Measurements from ENCODE around the gene CMYA5.

Gene CMYA5

DNA sequence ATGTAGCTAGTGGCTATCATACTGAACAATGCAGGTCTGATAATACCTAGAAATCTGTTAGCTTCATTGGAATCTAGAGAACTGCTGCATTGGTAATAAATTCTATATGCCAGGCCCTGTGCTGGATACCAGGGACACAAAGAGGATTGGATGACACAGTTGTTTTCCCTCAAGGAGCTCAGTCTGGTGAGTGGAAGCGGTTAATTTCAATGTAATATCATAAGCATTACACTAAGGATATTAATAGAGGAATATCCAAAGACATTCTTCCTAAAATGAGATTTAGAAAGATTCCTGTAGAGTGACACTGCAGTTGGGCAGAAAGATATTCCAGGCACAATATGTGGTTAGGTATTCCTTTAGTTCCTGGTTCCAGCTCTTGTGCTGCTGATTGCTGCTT lies 5.9 kb downstream of the CMYA5 start:
- no peak for ATAC-seq

DNA sequence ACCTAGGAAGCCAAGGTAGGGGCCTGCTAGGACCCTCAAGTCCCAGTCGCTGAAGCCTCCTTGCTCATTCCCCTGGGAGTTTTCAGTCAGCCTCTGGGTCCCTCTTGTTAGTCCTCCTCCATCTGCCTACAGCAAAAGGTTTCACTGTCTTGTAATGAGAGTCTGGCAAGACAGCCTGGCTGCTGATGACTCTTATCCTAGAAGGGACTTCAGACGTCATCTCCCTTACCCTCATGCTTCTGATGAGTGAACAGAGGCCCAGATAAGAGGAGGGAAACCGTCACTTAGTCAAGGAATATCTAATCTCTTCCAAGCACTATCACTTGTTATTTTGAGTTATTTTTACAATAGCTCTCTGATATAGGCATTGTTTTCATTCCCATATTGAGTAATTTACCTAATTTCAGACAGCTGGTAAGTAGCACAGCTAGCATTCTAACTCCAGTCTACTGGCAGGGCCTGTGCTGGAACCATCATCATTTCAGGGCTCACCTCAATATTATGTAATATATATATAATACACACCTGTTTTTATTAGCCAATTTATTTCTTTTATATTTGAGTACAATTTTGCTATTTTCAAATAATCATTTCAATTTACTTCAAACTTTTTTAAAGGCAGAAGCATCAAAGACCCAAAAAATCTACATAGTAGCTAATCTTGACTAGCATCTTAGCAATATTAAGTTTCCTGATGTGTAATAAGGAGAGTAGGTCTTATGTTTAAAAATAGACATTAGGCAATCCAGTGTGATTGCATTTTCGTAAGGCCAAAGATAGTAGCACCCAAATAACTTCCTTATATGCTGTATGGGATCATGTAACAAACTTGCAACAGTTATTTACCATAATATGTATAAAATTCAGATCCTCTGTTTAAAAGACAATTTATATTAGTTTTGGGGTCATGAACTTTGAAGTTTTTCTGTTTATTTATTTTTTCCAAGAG lies 7.9 kb downstream of the CMYA5 start:
- TF ChIP-seq ISL1 (CRISPR knock-in tag; IDR thresholded peaks at IDR 0.05) (peak; percentile 28; the same call in 1 of the 2 replicates), CSDC2 (CRISPR knock-in tag; IDR thresholded peaks at IDR 0.05) (no peak)
- no peak for ATAC-seq

More for the DNA sequence above, 5.9 kb downstream of the CMYA5 start:
- no peak for TF ChIP-seq ISL1 (CRISPR knock-in tag; IDR thresholded peaks at IDR 0.05)
- no peak for TF ChIP-seq TOX (CRISPR knock-in tag; IDR thresholded peaks at IDR 0.05; ENCODE audit: borderline replicate concordance)
- no peak for TF ChIP-seq ZNF8 (CRISPR knock-in tag; IDR thresholded peaks at IDR 0.05)
- TF ChIP-seq, protein P1, sequence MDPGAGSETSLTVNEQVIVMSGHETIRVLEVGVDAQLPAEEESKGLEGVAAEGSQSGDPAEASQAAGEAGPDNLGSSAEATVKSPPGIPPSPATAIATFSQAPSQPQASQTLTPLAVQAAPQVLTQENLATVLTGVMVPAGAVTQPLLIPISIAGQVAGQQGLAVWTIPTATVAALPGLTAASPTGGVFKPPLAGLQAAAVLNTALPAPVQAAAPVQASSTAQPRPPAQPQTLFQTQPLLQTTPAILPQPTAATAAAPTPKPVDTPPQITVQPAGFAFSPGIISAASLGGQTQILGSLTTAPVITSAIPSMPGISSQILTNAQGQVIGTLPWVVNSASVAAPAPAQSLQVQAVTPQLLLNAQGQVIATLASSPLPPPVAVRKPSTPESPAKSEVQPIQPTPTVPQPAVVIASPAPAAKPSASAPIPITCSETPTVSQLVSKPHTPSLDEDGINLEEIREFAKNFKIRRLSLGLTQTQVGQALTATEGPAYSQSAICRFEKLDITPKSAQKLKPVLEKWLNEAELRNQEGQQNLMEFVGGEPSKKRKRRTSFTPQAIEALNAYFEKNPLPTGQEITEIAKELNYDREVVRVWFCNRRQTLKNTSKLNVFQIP (CRISPR knock-in tag; IDR thresholded peaks at IDR 0.05; ENCODE audit: borderline replicate concordance, low read depth) = no peak
- TF ChIP-seq RARB (CRISPR knock-in tag; IDR thresholded peaks at IDR 0.05) = no peak
- TF ChIP-seq, protein P2, sequence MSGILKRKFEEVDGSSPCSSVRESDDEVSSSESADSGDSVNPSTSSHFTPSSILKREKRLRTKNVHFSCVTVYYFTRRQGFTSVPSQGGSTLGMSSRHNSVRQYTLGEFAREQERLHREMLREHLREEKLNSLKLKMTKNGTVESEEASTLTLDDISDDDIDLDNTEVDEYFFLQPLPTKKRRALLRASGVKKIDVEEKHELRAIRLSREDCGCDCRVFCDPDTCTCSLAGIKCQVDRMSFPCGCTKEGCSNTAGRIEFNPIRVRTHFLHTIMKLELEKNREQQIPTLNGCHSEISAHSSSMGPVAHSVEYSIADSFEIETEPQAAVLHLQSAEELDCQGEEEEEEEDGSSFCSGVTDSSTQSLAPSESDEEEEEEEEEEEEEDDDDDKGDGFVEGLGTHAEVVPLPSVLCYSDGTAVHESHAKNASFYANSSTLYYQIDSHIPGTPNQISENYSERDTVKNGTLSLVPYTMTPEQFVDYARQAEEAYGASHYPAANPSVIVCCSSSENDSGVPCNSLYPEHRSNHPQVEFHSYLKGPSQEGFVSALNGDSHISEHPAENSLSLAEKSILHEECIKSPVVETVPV (CRISPR knock-in tag; IDR thresholded peaks at IDR 0.05) = no peak

DNA sequence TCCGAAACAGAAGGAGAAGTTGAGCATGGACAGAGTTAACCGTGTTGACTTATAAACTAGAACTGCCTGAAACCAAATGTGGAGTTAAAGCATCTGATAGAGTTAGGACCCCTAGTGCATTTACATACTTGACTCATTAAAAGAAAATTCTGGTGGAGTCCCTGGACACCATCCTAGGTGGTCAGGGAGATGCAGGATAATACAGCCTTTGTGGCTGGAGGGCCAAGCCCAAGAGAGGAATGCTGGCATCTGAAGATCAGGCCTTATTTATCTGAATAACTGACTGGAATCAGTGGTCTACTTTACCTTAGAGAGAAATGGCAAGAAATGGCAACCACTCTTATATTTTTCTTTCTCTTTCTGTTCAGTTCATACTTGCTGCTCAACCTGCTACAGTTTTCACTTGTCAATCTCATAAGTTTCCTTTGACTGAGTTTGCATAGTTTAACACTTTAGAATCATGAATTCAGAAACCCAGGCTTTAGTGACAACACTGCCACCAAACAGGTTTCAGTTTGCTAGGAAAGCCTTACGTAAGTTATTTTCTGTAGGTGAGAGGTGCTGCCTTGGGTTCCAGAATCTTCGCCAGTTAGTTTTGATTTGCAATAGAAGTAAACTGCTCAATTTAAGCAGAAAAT lies 10.2 kb downstream of the CMYA5 start:
- TF ChIP-seq ZNF8 (CRISPR knock-in tag; IDR thresholded peaks at IDR 0.05) = no peak
- no peak for ATAC-seq

DNA sequence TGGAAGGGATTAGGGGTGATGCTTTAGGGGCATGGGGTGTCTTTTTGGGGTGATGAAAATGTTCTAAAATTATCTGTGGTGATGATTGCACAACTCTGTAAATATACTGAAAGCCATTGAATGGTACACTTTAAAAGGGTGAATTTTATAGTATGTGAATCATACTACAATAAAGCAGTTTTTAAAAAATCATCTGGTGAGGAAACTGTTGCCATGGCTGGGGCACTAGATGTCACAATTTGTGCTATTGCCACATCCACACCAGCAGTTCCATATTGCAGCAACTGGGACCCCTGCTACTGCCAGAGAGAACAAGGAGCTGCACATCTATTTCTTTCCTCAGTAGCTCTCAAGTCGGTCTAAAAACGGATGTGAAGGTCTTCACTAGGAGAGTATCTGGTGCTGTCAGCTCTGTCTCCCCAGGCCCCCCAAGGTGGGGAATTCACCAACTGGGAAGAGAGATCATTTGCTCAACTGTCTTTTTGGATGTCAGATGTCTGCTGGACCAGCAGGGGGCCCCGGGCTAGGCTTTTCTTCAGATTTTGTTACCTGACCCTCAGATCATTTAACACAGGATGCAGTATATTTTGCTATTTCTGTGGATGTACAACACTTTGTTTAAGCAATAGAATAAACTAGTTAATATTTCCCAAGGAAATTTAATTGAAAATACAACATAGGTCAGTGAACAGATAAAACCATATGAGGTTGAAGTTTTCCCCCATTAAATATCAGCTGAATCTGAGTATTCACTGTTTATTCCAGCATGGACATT lies 13.2 kb downstream of the CMYA5 start:
- ATAC-seq = peak; percentile 69
- TF ChIP-seq TOX (CRISPR knock-in tag; IDR thresholded peaks at IDR 0.05; ENCODE audit: borderline replicate concordance) (no peak), OSR1 (CRISPR knock-in tag; IDR thresholded peaks at IDR 0.05) (no peak), TCF4 (CRISPR knock-in tag; IDR thresholded peaks at IDR 0.05; ENCODE audit: borderline replicate concordance) (no peak), ZNF8 (CRISPR knock-in tag; IDR thresholded peaks at IDR 0.05) (no peak), ZFP30 (CRISPR knock-in tag; IDR thresholded peaks at IDR 0.05) (no peak), ZFP3 (CRISPR knock-in tag; IDR thresholded peaks at IDR 0.05) (no peak), GLIS3 (CRISPR knock-in tag; IDR thresholded peaks at IDR 0.05) (no peak), ARNTL (CRISPR knock-in tag; IDR thresholded peaks at IDR 0.05; ENCODE audit: borderline replicate concordance, low read depth) (no peak), RARB (CRISPR knock-in tag; IDR thresholded peaks at IDR 0.05) (no peak), ZNF70 (CRISPR knock-in tag; IDR thresholded peaks at IDR 0.05) (no peak), ZNF565 (CRISPR knock-in tag; conservative IDR thresholded peaks at IDR 0.05; ENCODE audit: low read depth) (no peak), CSDC2 (CRISPR knock-in tag; IDR thresholded peaks at IDR 0.05) (no peak), PPARA (CRISPR knock-in tag; IDR thresholded peaks at IDR 0.05; ENCODE audit: borderline replicate concordance) (no peak), ZC3H10 (CRISPR knock-in tag; IDR thresholded peaks at IDR 0.05) (no peak), ISL1 (CRISPR knock-in tag; IDR thresholded peaks at IDR 0.05) (no peak)
- TF ChIP-seq, protein P3, sequence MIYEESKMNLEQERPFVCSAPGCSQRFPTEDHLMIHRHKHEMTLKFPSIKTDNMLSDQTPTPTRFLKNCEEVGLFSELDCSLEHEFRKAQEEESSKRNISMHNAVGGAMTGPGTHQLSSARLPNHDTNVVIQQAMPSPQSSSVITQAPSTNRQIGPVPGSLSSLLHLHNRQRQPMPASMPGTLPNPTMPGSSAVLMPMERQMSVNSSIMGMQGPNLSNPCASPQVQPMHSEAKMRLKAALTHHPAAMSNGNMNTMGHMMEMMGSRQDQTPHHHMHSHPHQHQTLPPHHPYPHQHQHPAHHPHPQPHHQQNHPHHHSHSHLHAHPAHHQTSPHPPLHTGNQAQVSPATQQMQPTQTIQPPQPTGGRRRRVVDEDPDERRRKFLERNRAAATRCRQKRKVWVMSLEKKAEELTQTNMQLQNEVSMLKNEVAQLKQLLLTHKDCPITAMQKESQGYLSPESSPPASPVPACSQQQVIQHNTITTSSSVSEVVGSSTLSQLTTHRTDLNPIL (CRISPR knock-in tag; IDR thresholded peaks at IDR 0.05; ENCODE audit: low read depth) = no peak
- TF ChIP-seq, protein P4, sequence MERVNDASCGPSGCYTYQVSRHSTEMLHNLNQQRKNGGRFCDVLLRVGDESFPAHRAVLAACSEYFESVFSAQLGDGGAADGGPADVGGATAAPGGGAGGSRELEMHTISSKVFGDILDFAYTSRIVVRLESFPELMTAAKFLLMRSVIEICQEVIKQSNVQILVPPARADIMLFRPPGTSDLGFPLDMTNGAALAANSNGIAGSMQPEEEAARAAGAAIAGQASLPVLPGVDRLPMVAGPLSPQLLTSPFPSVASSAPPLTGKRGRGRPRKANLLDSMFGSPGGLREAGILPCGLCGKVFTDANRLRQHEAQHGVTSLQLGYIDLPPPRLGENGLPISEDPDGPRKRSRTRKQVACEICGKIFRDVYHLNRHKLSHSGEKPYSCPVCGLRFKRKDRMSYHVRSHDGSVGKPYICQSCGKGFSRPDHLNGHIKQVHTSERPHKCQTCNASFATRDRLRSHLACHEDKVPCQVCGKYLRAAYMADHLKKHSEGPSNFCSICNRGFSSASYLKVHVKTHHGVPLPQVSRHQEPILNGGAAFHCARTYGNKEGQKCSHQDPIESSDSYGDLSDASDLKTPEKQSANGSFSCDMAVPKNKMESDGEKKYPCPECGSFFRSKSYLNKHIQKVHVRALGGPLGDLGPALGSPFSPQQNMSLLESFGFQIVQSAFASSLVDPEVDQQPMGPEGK (CRISPR knock-in tag; IDR thresholded peaks at IDR 0.05; ENCODE audit: borderline replicate concordance) = no peak
- TF ChIP-seq, protein P1 (CRISPR knock-in tag; IDR thresholded peaks at IDR 0.05; ENCODE audit: borderline replicate concordance, low read depth) = no peak
- TF ChIP-seq, protein P2 (CRISPR knock-in tag; IDR thresholded peaks at IDR 0.05) = no peak
